Embryonic facial prominence (tissue), 1 donor: ENCODE results near the gene ITGAD.
"Not testable (repeated sequence)": the region's sequence is repeated elsewhere in the genome, so short reads cannot be mapped to it uniquely, and the experiment has no call there.

Experiments
- DNase-seq: peaks from one replicate; pipeline ENCODE4 v3.0.0-alpha.2; 2016; ENCODE audit errors: extremely low spot score

The ITGAD gene

GRCh38 chr16:31429796-31430195 lies 36.7 kb downstream of the ITGAD start:
- no peak for DNase-seq

- no peak for DNase-seq
Measured at GRCh38 chr16:31430380-31431052, 37.4 kb downstream of the ITGAD start.

- DNase-seq: no peak
Measured at GRCh38 chr16:31435341-31436220, 42.4 kb downstream of the ITGAD start.

- no peak for DNase-seq
Measured at GRCh38 chr16:31436221-31437045, 43.3 kb downstream of the ITGAD start.

- no peak for DNase-seq
Measured at GRCh38 chr16:31438414-31438813, 45.3 kb downstream of the ITGAD start.

GRCh38 chr16:31439023-31439422 lies 45.9 kb downstream of the ITGAD start:
- DNase-seq: not testable (repeated sequence)

DNA sequence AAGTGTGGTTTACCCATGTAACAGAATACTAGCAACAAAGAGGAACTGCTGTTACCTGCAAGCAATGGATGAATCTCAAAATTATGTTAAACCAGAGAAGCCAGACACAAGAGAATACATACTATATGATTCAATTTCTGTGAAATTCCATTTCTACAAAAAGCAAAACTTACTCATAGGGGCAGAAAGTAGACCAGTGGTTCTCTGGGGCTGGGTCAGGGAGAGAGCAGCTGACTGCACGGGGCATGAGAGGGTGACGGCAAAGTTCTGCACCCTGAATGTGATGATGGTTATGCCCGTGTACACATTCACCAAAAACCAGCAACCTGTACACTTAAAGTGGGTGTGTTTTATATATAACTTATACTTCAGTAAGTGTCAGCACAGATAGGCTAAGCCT lies 46.4 kb downstream of the ITGAD start:
- no peak for DNase-seq

DNA sequence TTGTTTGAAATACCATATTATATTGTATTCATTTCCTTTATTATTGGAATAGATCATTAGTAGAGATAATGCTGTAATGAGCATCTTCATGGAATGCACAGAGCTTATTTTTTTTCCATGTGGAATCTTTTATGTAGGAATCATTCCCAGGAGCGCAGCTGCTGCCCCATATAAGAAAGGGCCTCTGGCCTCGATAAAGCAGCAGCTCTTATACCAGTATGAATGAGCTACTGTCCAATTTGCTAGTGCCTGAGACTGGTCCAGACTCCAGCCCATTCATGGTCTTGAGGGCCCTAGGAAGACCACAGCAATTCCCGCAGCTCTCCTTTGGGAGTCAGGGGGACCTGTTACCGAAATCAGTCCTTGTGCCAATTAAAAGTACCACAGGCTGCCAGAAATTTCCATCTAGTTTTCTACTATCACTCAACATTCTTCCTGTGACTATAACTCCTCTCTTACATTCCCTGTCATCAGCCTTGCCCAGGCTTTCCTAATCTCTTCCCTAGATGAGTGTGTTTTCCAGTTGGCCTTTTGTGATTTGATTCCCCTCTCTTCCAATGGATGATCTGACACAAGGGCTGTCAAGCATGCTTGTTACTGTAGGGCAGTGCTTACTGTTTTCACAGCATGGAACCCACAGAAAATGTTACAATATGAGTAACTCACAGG lies 47.5 kb downstream of the ITGAD start:
- no peak for DNase-seq

GRCh38 chr16:31441956-31442355 lies 48.8 kb downstream of the ITGAD start:
- no peak for DNase-seq

DNA sequence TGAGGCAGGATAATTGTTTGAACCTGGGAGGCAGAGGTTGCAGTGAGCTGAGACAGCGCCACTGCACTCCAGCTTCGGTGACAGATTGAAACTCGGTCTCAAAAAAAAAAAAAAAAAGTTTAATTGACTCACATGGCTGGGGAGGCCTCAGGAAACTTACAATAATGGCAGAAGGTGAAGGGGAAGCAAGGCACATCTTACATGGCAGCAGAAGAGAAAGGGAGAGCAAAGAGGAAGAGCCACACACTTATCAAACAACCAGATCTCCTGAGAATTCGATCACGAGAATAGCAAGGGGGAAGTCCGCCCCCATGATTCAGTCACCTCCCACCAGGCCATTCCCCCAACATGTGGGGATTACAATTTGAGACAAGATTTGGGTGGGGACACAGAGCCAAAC lies 52.8 kb downstream of the ITGAD start:
- DNase-seq: not testable (repeated sequence)

- no peak for DNase-seq
Measured at GRCh38 chr16:31451201-31451600, 58.1 kb downstream of the ITGAD start.

DNA sequence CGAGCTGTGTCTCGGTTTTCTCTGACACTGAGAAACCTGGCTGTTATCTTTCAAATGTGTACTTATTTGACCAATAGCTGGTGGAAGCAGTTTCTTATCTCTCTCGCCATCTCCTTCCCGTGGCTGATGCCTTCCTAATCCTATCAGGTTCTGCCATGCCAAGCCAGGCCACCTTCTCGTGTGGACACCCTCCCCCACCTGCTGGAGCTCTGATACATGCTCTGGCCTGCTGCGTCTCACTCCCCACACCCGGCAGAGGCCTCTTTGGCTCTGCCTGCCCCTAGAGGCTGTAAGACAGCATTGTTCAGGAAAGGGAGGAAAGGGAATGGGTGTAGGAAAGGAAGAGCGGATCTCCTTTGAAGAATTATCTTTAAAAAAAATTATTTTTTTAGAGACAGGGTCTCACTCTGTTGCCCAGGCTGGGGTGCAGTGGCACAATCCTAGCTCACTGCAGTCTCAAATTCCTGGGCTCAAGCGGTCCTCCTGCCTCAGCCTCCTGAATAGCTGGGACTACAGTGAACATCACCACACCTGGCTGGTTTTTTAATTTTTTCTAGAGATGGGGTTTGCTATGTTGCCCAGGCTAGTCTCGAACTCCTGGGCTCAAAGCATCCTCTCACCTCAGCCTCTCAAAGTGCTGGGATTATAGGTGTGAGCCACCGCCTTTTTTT lies 58.7 kb downstream of the ITGAD start:
- no peak for DNase-seq

DNA sequence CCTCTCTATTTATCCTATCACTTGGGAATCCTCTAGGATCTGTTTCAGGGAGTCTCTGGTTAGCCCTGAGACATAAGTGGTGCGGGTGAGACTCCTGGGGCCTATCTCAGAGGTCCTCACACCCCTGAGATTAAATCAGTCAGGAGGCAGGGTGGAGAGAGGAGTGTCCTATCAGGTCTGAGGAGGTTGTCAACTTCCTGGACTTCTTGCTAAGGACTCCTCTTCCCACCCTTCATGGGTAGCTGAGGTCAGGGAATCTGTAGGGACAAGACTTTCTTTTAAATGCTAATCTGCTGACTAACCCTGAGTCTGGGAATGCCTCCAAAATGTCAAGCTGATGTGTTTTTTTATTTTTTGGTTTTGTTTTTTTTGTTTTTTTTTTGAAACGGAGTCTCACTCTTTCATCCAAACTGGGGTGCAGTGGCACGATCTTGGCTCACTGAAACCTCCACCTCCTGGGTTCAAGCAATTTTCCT lies 59.5 kb downstream of the ITGAD start:
- no peak for DNase-seq

- no peak for DNase-seq
Measured at GRCh38 chr16:31453255-31454204, 60.4 kb downstream of the ITGAD start.

- DNase-seq: no peak
Measured at GRCh38 chr16:31455601-31456314, 62.6 kb downstream of the ITGAD start.

- no peak for DNase-seq
Measured at GRCh38 chr16:31456988-31457360, 63.8 kb downstream of the ITGAD start.

GRCh38 chr16:31458073-31458843 lies 65.1 kb downstream of the ITGAD start:
- DNase-seq: no peak
